Measurements from ENCODE around the gene SAXO2. TPM values are rescaled to one million over a fixed set of nuclear protein-coding genes. Genes with fewer than 3 reads are reported as not detected.

SAXO2 gene
- total RNA-seq = 0.44 and 0.50 TPM in 2 replicates

GRCh38 chr15:82262422-82263026, at the start of gene SAXO2, which contains the start of gene EFL1:
TSS of gene SAXO2 (plus strand) at chr15:82262818. CDS start at chr15:82262880, 62 bp downstream.
TSS of gene EFL1 (minus strand) at chr15:82262734. CDS start at chr15:82261778, 956 bp downstream.

Other genes starting within 250 kb of the SAXO2 start
- gene MEX3B, start 216.8 kb upstream of the SAXO2 start, total RNA-seq = 3.2 and 6.6 TPM in 2 replicates
- gene EFL1, start 84 bp upstream of the SAXO2 start, total RNA-seq = 21.5 and 35.1 TPM in 2 replicates
- gene GOLGA6L10, start 86.7 kb downstream of the SAXO2 start, total RNA-seq = under 0.01 and 0.44 TPM in 2 replicates
- 0.99 and 1.6 TPM in 2 replicates for gene GOLGA6L9, start 167.0 kb downstream of the SAXO2 start, total RNA-seq

All from smooth muscle cell of trachea (primary cell).